GM19193 (cell line): ENCODE data around the gene FAM200B.

Experiments used
- POLR2A ChIP-seq: IDR thresholded peaks from 4 replicates; pipeline ENCODE4 v1.6.1; 2011; ENCODE audit not compliant: insufficient read depth, insufficient read length; ENCODE audit errors: extremely low read depth

Gene FAM200B

GRCh38 chr4:15706646-15707362, 25.2 kb downstream of the FAM200B start:
- TF ChIP-seq POLR2A: no peak

GRCh38 chr4:15707363-15707715, 25.7 kb downstream of the FAM200B start:
- no peak for TF ChIP-seq POLR2A

GRCh38 chr4:15711762-15712161, 30.1 kb downstream of the FAM200B start:
- TF ChIP-seq POLR2A: no peak

GRCh38 chr4:15712214-15712613, 30.6 kb downstream of the FAM200B start:
- TF ChIP-seq POLR2A: no peak

- no peak for TF ChIP-seq POLR2A
Measured at GRCh38 chr4:15714141-15714540, 32.5 kb downstream of the FAM200B start.

- TF ChIP-seq POLR2A: no peak
Measured at GRCh38 chr4:15714646-15715435, 33.2 kb downstream of the FAM200B start.

GRCh38 chr4:15716115-15716514, 34.5 kb downstream of the FAM200B start:
- no peak for TF ChIP-seq POLR2A

- no peak for TF ChIP-seq POLR2A
Measured at GRCh38 chr4:15717086-15717485, 35.5 kb downstream of the FAM200B start.

- no peak for TF ChIP-seq POLR2A
Measured at GRCh38 chr4:15717657-15718416, 36.2 kb downstream of the FAM200B start.

- no peak for TF ChIP-seq POLR2A
Measured at GRCh38 chr4:15718465-15718864, 36.8 kb downstream of the FAM200B start.

GRCh38 chr4:15718959-15719358, 37.3 kb downstream of the FAM200B start:
- no peak for TF ChIP-seq POLR2A

GRCh38 chr4:15719506-15719905, 37.9 kb downstream of the FAM200B start:
- no peak for TF ChIP-seq POLR2A

- no peak for TF ChIP-seq POLR2A
Measured at GRCh38 chr4:15720851-15721250, 39.2 kb downstream of the FAM200B start.

- TF ChIP-seq POLR2A: no peak
Measured at GRCh38 chr4:15725608-15726007, 44.0 kb downstream of the FAM200B start.

- TF ChIP-seq POLR2A: no peak
Measured at GRCh38 chr4:15729910-15730533, 48.4 kb downstream of the FAM200B start.

GRCh38 chr4:15735536-15735935, 53.9 kb downstream of the FAM200B start:
- TF ChIP-seq POLR2A: no peak

GRCh38 chr4:15736514-15737050, 55.0 kb downstream of the FAM200B start:
- TF ChIP-seq POLR2A: no peak
